ENCODE results near the gene SERPINA10. TPM values are rescaled to one million over a fixed set of nuclear protein-coding genes. Genes with fewer than 3 reads are reported as not detected.
"Not testable (repeated sequence)": the region's sequence is repeated elsewhere in the genome, so short reads cannot be mapped to it uniquely, and the experiment has no call there.

Gene SERPINA10
- polyA plus RNA-seq, 1 donor from 2014 or later = not detected

DNA sequence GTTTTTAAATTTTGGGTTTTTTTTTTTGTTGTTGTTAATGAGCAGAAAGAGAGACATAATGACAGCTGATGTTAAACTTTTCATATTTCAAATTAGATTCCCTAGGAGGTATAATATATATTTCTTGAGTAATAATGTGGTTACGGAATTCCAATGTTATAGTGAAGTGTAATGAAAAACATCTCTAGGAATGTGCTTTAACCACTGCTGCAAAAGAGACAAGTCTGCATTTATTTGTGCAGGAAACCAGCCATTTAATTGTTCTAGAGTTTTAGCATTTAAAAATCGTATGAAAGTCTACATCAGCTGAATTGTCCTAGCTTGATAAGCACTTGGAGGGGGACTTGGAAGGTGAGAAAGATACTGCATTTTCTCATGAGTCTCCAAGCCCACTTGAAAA lies 14.3 kb downstream of the SERPINA10 start:
- no peaks in the 10 kb centered on the region for H3K9me3 ChIP-seq (ENCODE audit: low read length)
- H3K9me2 ChIP-seq (ENCODE audit: insufficient read depth, low read length) = no peaks in the 10 kb centered on the region
- H3K27me3 ChIP-seq (ENCODE audit: insufficient read depth, low read depth, low read length) = no peaks in the 10 kb centered on the region
- no peaks in the 10 kb centered on the region for H3K79me2 ChIP-seq (replicated peaks; ENCODE audit: insufficient read depth, low read length)
- H3K27ac ChIP-seq (ENCODE audit: low read length) = no peak overlapping the region
- H3F3A ChIP-seq (ENCODE audit: insufficient read depth, low read length, poor library complexity, severe bottlenecking) = no peaks in the 10 kb centered on the region
- no peak overlapping the region for H2AFZ ChIP-seq (ENCODE audit: low read depth, low read length)
- no peak overlapping the region for H3K4me3 ChIP-seq (ENCODE audit: low read length)
- H3K36me3 ChIP-seq (ENCODE audit: insufficient read depth, low read length) = no peaks in the 10 kb centered on the region
- H4K20me1 ChIP-seq (ENCODE audit: insufficient read depth) = no peaks in the 10 kb centered on the region
- no peak overlapping the region for H3K4me2 ChIP-seq (ENCODE audit: low read length)
- TF ChIP-seq, protein P1, sequence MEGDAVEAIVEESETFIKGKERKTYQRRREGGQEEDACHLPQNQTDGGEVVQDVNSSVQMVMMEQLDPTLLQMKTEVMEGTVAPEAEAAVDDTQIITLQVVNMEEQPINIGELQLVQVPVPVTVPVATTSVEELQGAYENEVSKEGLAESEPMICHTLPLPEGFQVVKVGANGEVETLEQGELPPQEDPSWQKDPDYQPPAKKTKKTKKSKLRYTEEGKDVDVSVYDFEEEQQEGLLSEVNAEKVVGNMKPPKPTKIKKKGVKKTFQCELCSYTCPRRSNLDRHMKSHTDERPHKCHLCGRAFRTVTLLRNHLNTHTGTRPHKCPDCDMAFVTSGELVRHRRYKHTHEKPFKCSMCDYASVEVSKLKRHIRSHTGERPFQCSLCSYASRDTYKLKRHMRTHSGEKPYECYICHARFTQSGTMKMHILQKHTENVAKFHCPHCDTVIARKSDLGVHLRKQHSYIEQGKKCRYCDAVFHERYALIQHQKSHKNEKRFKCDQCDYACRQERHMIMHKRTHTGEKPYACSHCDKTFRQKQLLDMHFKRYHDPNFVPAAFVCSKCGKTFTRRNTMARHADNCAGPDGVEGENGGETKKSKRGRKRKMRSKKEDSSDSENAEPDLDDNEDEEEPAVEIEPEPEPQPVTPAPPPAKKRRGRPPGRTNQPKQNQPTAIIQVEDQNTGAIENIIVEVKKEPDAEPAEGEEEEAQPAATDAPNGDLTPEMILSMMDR (IDR thresholded peaks at IDR 0.05; ENCODE audit: poor library complexity, severe bottlenecking) = no peak
- TF ChIP-seq EZH2 (IDR thresholded peaks at IDR 0.05; ENCODE audit: borderline replicate concordance, insufficient read depth, low read length, poor library complexity, severe bottlenecking) (no peak), MXI1 (conservative IDR thresholded peaks at IDR 0.05; ENCODE audit: poor library complexity, severe bottlenecking) (no peak), SMC3 (conservative IDR thresholded peaks at IDR 0.05; ENCODE audit: poor library complexity) (no peak), TAF1 (IDR thresholded peaks at IDR 0.05; ENCODE audit: low read depth) (no peak), RAD21 (conservative IDR thresholded peaks at IDR 0.05) (no peak), POLR2AphosphoS5 (IDR thresholded peaks at IDR 0.05) (no peak)
- no peak overlapping the region for H3K9ac ChIP-seq (ENCODE audit: low read length)

DNA sequence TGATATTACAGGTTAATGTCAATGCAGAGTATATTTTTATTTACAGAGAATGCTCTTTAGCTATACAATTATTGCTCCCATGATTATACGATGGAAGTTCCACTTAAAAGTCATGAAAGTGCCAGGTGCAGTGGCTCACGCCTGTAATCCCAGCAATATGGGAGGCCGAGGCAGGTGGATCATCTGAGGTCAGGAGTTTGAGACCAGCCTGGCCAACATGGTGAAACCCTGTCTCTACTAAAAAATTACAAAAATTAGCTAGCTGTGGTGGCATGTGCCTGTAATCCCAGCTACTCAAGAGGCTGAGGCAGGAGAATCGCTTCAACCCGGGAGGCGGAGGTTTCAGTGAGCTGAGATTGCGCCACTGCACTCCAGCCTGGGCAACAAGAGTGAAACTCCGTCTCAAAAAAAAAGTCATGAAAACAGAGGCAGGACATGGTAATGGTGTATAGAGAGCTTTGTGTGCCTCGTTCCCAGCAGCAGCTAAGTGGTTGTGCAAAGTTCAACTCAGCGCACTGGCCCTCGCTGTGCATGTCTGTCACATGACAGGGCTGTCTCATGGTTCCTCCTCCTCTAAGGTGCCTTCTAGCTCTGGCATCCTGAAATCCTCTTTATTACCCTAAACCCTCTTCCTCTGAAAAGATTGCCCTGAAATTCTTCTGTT lies 16.0 kb downstream of the SERPINA10 start:
- H3F3A ChIP-seq (ENCODE audit: insufficient read depth, low read length, poor library complexity, severe bottlenecking); H3K4me3 ChIP-seq (ENCODE audit: low read length); H3K9me3 ChIP-seq (ENCODE audit: low read length); H3K27me3 ChIP-seq (ENCODE audit: insufficient read depth, low read depth, low read length); H4K20me1 ChIP-seq (ENCODE audit: insufficient read depth); H3K27ac ChIP-seq (ENCODE audit: low read length); H3K36me3 ChIP-seq (ENCODE audit: insufficient read depth, low read length); H3K9me2 ChIP-seq (ENCODE audit: insufficient read depth, low read length); H2AFZ ChIP-seq (ENCODE audit: low read depth, low read length); H3K4me2 ChIP-seq (ENCODE audit: low read length); H3K79me2 ChIP-seq (replicated peaks; ENCODE audit: insufficient read depth, low read length); H3K9ac ChIP-seq (ENCODE audit: low read length): not testable (repeated sequence)

DNA sequence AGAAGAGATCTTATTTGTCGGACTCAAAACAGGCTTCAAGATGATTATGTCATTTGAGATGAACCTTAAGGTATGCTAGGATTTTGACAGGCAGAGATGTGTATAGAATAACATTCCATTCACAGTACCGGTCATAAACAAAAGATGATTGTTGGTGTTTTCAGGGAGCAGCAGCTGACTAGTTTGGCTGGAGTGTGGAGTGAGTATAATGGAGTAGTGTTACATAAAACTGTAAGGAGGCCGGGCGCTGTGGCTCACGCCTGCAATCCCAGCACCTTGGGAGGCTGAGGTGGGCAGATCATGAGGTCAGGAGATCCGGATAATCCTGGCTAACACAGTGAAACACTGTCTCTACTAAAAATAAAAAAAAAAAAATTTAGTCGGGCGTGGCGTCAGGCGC lies 23.9 kb downstream of the SERPINA10 start:
- Histone ChIP-seq H3K27me3 (ENCODE audit: insufficient read depth, low read depth, low read length) (no peaks in the 10 kb centered on the region), H3K9me3 (ENCODE audit: low read length) (no peaks in the 10 kb centered on the region), H3K4me3 (ENCODE audit: low read length) (no peak overlapping the region), H4K20me1 (ENCODE audit: insufficient read depth) (no peaks in the 10 kb centered on the region), H3K79me2 (replicated peaks; ENCODE audit: insufficient read depth, low read length) (no peaks in the 10 kb centered on the region), H3K9me2 (ENCODE audit: insufficient read depth, low read length) (no peaks in the 10 kb centered on the region), H3K9ac (ENCODE audit: low read length) (no peak overlapping the region), H2AFZ (ENCODE audit: low read depth, low read length) (no peak overlapping the region), H3K36me3 (ENCODE audit: insufficient read depth, low read length) (no peaks in the 10 kb centered on the region), H3F3A (ENCODE audit: insufficient read depth, low read length, poor library complexity, severe bottlenecking) (no peaks in the 10 kb centered on the region), H3K27ac (ENCODE audit: low read length) (no peak overlapping the region), H3K4me2 (ENCODE audit: low read length) (no peak overlapping the region)
- TF ChIP-seq MXI1 (conservative IDR thresholded peaks at IDR 0.05; ENCODE audit: poor library complexity, severe bottlenecking) (no peak), RAD21 (conservative IDR thresholded peaks at IDR 0.05) (no peak), SMC3 (conservative IDR thresholded peaks at IDR 0.05; ENCODE audit: poor library complexity) (no peak), EZH2 (IDR thresholded peaks at IDR 0.05; ENCODE audit: borderline replicate concordance, insufficient read depth, low read length, poor library complexity, severe bottlenecking) (no peak), TAF1 (IDR thresholded peaks at IDR 0.05; ENCODE audit: low read depth) (no peak), EP300 (conservative IDR thresholded peaks at IDR 0.05; ENCODE audit: poor library complexity, severe bottlenecking) (no peak), POLR2AphosphoS5 (IDR thresholded peaks at IDR 0.05) (no peak)
- TF ChIP-seq, protein P2, sequence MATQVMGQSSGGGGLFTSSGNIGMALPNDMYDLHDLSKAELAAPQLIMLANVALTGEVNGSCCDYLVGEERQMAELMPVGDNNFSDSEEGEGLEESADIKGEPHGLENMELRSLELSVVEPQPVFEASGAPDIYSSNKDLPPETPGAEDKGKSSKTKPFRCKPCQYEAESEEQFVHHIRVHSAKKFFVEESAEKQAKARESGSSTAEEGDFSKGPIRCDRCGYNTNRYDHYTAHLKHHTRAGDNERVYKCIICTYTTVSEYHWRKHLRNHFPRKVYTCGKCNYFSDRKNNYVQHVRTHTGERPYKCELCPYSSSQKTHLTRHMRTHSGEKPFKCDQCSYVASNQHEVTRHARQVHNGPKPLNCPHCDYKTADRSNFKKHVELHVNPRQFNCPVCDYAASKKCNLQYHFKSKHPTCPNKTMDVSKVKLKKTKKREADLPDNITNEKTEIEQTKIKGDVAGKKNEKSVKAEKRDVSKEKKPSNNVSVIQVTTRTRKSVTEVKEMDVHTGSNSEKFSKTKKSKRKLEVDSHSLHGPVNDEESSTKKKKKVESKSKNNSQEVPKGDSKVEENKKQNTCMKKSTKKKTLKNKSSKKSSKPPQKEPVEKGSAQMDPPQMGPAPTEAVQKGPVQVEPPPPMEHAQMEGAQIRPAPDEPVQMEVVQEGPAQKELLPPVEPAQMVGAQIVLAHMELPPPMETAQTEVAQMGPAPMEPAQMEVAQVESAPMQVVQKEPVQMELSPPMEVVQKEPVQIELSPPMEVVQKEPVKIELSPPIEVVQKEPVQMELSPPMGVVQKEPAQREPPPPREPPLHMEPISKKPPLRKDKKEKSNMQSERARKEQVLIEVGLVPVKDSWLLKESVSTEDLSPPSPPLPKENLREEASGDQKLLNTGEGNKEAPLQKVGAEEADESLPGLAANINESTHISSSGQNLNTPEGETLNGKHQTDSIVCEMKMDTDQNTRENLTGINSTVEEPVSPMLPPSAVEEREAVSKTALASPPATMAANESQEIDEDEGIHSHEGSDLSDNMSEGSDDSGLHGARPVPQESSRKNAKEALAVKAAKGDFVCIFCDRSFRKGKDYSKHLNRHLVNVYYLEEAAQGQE (IDR thresholded peaks at IDR 0.05; ENCODE audit: borderline replicate concordance) = no peak
- TF ChIP-seq, protein P1 (IDR thresholded peaks at IDR 0.05; ENCODE audit: poor library complexity, severe bottlenecking) = no peak

DNA sequence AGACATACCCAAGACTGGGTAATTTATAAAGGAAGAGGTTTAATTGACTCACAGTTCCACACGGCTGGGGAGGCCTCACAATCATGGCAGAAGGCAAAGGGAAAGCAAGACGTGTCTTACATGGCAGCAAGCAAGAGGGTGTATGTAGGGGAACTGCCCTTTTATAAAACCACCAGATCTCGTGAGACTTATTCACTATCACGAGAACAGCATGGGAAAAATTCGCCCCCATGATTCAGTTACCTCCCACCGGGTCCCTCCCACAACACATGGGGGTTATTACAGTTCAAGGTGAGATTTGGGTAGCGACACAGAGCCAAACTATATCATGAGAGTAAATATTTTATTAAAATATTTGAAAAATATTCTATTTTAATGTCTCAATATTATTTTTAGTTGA lies 24.5 kb downstream of the SERPINA10 start:
- H3K9ac ChIP-seq (ENCODE audit: low read length); H3K36me3 ChIP-seq (ENCODE audit: insufficient read depth, low read length); H3K79me2 ChIP-seq (replicated peaks; ENCODE audit: insufficient read depth, low read length); H4K20me1 ChIP-seq (ENCODE audit: insufficient read depth); H3K27ac ChIP-seq (ENCODE audit: low read length); H3K4me3 ChIP-seq (ENCODE audit: low read length); H3F3A ChIP-seq (ENCODE audit: insufficient read depth, low read length, poor library complexity, severe bottlenecking); H3K9me2 ChIP-seq (ENCODE audit: insufficient read depth, low read length); H3K4me2 ChIP-seq (ENCODE audit: low read length); H3K27me3 ChIP-seq (ENCODE audit: insufficient read depth, low read depth, low read length); H3K9me3 ChIP-seq (ENCODE audit: low read length); H2AFZ ChIP-seq (ENCODE audit: low read depth, low read length): not testable (repeated sequence)

All from neural cell (in vitro differentiated cells).